Dedifferentiated amniotic fluid mesenchymal stem cell (primary cell): ENCODE data around the gene SPAAR.
"Not testable (repeated sequence)": the region's sequence is repeated elsewhere in the genome, so short reads cannot be mapped to it uniquely, and the experiment has no call there.

Experiments
- DNase-seq: peaks from one replicate; pipeline ENCODE4 v3.0.0-alpha.2; 2016; ENCODE audit errors: extremely low spot score

The SPAAR gene, protein sequence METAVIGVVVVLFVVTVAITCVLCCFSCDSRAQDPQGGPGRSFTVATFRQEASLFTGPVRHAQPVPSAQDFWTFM

DNA sequence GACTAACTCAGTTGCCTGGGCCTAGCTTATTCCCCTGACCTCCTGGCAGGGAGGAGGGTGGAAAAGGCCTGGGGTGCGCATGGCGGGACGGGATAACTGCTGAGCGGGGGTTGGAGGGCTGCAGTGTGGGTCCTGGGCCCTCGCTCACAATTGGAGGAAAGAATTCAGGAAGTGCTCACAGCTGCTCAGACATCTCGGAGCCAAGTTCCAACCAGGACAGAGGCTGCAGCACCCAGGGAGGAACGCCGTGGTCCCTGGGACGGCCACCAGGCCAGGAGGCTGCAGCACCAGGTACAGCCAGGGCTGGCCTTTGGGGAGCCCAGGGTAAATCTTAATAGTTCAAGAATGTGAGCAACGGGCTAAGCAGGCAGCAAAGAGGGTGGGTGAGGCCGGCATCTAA lies at the start of gene SPAAR:
Gene SPAAR, plus strand, starts transcription at position 217 of the 400 bp plus-strand sequence. CDS start 974 bp downstream, outside the sequence.
- DNase-seq: no peak

DNA sequence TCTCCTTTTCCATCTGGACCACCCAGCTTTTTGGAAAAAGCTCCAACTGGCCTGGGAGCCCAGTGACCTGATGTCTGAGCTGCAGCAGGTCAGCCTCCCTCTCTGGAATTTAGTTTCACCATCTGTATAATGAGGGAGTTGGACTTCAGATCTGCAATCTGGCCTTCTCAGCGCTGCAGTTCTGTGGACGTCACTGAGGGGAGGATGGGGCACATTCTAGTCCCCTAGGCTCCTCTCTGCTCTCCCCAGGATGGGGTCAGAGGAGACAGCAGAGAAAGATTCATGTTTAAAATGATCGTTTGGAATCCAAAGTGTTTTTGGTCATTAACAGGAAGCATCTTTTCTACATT lies 49.3 kb upstream of the SPAAR start:
- DNase-seq: no peak

DNA sequence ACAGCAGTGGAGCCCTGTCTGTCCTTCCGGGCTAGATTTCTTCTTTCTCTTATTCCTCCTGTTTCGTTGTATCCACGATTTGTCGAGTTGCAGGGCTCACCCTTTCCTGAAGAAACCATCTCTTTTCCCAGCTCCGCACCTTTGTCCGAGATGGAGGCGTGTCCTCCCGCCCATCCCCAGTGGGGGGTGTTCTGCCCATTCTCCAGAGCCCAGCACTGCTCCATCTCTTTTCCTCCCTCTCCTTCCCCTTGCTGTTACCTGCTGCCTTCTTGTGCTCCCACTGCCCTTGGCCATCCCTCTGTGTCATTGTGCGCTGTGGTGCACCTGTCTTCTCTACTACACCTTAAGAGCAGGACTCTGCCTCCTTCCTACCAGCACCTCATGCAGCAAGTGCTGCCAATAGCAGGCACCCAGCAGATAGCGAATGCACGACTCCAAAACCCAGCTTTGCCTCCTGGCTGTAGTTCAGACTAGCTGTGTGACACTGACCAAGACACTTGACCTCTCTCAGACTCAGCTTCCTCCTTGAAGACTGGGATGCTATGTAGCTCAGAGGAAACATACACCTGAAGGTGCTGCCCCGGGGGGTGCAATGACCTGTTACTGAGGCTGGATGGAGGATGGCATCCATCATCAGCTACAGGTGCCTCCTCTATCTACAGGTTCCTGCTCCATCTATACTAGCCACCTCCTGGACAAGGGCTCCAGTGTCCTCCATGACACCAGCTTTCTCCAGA lies 48.0 kb upstream of the SPAAR start:
- DNase-seq: no peak

DNA sequence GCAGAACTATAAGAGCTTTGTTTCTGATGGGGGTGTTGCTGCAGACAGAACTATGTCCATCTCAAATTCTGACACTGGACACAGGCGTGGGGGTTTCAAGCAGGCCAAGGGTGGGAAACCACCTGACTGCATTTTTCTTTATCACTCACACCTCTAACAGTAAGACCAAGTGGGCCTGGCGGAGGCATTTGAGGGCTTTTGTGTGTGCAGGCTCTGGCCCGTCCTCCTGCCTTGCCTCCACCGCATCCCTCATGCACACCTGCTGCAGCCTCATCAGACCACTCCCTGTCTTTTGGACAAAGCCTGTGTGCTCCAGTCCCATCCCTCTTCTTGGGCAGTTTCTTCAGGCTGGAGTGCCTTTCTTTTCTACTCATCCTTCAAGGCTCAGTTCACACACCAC lies 47.0 kb upstream of the SPAAR start:
- no peak for DNase-seq

DNA sequence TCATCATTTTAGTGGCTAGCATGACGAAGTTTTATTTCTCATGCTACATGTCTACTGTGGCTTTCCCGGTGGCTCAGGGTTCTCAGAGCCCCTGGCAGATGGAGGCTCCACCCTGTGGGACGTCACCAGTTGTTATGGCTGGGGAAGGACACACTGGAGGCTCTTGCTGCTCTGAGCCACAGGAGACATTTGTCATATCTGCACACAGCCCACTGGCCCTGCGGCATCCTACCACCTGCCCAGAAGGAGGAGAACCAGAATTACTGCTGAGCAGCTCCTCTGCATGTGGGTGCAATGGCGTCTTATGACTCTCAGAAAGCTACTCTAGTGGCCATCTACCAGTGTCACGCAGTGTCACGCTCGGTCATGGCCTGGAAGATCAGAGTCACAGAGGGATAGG lies 45.7 kb upstream of the SPAAR start:
- DNase-seq: no peak

DNA sequence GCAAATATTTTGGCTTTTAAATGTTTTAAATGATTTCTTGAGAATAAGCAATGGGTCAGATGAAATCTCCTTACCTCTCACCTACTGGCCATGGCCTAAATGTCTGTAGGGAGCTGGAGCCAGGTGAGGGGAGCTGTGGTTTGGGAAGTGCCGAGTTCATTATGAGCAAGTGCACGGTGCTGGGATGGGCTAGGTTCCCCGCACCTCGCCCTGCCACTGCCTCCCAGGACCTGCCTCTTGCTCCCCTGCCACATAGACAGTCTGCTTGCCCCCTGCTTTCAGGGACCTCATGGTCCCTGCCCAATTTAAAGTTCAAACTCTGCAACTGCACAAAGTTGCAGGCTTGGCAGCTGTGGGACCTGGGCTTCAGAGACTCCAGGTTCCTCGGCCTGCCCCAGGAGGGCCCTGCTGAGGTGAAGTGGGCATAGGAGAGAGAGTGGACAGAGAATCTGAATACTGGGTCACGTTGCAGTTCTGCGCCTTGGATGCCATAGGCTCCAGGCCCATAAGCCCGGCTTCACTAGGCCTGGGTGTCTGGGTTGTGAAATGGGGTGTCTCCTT lies 44.5 kb upstream of the SPAAR start:
- no peak for DNase-seq

DNA sequence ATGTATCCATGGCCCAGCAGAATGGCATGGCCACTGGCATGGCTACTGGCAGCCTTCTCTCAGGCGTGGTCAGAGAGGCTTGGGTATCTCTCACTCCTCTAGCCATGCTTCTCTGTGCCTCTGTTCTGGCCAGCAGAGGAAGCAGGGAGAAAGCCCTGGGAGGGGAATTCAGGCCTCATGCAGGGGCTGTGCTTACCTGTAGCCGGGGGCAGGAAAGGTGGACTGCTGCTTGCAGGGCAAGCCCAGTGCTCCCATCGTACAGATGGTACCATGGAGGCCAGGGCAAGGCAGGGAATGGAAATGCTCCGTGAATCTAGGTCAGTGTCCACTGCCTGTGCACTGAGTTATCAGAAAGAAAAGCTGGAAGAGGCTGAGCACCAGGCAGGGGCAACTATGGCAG lies 41.8 kb upstream of the SPAAR start:
- DNase-seq: no peak

DNA sequence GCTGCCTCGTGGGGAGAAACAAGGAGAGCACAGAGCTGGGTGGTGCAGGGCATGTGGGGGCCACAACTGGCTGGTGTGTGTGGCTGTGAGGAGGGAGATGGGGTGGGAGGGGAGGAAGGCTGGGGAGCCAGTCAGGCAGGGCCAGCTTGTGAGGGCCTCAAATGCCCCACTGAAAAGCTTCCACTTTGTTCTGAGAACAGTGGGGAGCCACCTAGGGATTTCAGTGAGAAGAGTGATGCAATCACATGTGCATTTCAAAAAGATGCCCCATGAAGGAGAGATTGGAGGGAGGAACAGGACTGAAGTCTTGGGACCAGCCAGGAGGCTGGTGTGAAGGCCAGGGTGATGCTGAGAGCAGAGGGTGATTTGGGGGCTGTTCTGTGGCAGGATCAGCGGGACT lies 40.4 kb upstream of the SPAAR start:
- DNase-seq: no peak

DNA sequence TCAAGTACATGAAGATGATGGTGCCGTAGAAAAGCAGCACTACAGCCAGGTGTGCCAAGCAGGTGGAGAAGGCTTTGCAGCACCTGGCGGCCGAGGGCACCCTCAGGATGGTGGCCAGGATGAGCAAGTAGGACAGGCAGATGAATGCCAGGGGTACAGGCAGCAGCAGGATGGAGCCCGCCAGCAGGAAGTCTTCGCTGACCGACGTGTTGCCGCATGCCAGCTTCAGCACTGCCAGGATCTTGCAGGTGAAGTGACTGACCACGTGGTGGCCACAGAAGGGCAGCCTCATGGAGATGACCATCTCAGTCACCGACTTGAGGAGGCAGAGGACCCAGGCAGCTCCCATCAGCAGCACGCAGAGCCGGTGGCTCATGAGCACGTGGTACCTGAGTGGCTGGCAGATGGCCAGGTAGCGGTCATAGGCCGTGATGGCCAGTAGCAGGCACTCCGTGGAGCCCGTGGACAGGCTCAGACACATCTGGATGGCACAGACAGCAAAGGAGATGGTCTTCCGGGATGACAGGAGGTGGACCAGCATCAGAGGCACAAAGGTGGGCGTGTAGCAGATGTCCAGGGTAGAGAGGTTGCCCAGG lies 39.6 kb upstream of the SPAAR start:
- DNase-seq: no peak

DNA sequence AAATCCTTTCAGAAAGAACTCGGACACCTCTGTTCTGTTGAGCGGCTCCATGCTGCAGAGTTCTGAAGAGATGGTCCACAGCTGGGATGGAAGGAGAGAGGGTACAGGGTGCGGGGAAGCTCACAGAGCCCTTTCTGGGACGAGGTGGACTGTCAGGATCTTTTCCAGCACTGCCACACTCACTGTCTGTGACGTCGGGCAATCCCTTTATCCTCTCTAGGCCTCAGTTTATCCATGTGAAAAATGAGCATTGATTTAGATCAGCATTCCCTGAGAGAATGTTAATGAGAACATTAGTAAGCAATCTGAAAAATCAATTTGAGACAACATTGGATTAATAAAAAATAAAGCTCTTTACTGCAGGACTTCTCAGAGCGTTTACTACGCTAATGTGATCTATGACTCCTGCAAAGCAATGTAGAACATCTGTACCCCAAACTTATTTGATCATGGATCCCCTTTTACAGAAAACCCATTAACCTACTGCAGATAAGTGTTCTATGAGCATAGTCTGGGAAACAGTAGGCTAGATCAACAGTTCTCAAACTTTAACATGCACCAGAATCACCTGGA lies 38.9 kb upstream of the SPAAR start, which contains the start of gene OR13J1:
Gene OR13J1, minus strand, starts transcription at position 51 of the 573 bp plus-strand sequence. Its CDS starts 0 bp downstream, at position 51.
- no peak for DNase-seq

DNA sequence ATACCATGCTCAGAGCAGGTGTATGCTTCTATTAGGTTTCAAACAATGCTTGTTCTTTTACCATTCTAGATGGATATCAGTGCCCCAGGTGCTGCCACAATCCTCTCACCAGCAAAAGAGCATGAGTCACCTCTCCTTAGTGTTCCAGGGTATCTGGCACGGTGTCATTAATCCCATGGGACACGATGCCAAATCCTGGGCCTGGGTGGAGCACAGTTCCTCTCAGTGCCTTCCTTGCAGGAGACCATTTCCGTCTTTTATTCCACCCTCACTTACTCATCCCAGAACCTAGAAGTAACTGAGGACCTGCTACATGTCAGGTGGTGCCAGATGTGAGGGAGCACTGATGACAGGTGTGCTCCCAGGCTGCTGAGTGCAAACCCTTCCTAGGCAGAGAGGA lies 37.7 kb upstream of the SPAAR start:
- no peak for DNase-seq

DNA sequence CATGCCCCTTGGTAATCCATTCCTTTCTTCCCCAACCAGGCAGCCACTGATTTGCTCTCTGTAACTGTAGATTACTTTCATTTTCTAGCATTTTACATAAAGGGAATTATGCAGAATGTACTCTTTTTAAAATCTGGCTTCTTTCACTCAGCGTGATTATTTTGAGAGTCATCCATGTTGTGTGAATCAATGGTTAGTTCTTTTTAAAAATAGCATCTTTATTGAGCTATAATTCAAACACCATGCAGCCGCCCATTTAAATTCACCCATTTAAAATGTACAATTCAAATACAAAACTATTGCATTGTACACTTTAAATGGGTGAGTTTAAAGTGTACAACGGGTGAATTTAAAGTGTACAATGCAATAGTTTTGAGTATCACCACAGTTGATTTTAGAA lies 36.8 kb upstream of the SPAAR start:
- DNase-seq: no peak

DNA sequence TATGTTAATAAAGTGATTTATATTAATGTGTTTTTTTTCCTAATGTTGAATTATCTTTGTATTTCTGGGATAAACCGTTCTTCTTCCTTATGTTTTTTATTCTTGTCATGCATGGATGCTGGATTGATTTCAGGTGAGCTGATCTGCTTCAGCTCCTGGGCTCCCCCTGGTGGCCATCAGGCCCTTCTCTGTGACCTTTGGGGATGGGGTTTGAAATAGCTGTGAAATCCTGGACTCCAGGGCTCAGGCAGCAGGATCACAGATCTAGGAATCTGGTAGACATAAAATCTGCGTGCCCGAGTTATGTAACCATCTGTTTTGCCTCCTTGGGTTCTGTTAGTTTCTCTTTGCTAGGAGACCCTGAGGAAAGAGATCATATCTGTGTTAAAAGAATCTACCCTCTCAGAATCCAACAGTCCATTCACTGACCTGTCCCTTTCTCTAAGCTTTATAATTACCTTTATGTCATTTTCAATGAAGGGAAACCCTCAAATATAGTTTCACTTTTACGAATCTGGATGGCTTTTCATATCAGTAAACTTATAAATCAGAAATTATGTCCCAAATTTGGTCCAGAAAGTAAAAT lies 26.9 kb upstream of the SPAAR start:
- DNase-seq: peak; percentile 73

DNA sequence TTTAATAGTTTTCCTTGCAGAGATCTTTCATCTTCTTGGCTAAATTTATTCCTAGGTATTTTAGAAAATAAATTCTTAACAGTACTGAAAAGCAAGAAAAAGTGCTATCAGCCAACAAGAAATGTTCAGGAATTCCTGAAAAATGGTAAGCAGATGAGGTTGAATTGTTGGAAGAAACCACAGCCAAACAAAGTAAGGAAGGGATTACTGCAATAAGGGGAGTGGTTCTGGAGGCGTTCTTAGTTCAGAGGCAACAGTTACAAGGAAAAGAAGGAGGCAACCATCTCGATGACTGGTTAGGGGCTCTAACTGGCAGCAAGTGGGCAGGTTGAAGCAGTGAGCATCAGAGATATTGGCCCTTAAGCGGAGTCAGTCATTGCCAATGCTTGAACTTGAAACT lies 26.3 kb upstream of the SPAAR start:
- peak; percentile 38 for DNase-seq

DNA sequence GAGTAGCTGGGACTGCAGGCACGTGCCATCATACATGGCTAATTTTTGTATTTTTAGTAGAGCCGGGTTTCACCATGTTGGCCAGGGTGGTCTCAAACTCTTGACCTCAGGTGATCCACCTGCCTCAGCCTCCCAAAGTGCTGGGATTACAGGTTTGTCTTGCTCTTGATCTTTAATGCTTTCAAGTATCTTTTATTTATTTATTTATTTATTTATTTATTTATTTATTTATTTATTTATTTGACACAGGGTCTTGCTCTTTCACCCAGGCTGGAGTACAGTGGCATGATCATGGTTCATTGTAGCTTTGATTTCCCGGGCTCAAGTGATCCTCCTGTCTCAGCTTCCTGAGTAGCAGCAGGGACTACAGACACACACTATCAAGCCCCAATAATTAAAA lies 24.4 kb upstream of the SPAAR start:
- DNase-seq: not testable (repeated sequence)

DNA sequence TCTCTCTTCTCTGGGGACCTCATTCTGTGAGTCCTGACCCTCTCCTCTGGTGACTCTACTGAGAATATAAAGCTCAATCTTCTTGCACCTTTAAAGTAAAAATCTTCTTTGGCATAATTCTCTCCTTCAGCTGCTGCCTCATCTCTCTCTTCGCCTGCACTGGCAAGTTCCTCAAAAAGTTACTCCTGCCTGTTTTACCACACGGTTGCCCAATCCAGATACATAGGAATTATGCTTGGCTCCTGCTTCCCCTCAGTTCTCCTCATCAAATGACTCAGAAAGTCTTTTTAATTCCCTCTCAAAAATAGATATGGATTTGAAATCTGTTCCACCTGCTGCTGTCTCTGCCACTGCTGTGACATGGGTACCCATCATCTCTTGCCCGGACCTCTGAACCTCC lies 17.6 kb upstream of the SPAAR start:
- no peak for DNase-seq

DNA sequence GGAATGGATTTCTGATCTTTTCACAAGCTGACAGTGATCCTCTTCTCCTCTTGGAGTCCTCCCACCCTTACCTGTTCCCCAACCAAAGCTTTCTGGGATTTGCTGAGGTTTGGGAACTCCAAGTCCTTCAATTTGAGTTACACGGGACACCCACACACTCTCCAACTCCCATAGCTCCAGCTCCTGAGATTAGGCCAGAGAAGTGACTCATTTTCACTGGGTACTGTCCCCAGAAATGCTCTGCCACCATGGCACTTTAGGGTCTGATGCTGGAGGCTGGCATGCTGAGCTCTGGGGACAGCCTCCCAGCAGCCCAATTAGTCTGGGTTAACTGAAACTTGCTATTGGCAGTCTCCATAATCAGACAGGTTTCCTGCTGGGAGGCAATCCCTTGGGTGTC lies 17.2 kb upstream of the SPAAR start:
- DNase-seq: no peak

DNA sequence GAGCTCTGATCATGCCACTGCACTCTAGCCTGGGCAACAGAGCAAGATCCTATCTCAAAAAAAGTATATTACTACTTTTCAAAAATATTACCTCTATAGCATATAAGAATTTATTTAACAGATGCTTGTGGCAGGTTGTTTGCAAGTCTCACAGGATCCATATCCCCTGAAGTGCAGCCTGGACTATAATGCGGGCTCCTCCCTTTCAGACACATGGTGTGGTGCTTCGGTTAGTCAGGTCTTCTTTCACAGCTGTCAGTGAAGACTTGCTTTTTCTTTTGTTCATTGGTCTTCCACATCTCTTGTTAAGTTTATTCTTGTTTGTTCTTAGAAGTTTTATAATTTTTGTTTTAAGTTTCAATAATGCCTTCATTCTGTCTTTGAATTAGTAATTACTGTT lies 12.7 kb upstream of the SPAAR start:
- DNase-seq: no peak

DNA sequence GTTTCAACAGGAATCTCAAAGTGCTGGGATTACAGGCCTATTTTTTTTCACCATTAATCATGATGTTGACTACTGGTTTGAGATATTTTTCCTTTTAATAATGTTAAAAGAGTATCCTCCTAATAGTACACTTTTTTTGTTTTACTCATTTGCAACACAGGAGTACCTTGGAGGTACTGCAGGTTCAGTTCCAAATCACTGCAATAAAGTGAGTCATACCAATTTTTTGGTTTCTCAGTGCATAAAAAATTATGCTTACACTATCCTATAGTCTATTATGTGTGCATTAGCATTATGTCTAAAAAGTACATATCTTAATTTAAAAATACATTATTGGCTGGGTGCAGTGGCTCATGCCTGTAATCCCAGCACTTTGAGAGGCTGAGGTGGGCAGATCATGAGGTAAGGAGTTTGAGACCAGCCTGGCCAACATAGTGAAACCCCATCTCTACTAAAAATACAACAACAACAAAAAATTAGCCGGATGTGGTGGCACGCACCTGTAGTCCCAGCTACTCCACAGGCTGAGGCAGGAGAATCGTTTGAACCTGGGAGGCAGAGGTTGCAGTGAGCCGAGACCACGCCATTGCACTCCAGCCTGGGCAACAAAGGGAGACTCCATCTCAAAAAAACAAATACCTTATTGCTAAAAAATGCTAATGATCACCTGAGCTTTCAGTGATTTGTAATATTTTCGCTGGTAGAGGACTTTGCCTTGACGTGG lies 11.8 kb upstream of the SPAAR start:
- not testable (repeated sequence) for DNase-seq

DNA sequence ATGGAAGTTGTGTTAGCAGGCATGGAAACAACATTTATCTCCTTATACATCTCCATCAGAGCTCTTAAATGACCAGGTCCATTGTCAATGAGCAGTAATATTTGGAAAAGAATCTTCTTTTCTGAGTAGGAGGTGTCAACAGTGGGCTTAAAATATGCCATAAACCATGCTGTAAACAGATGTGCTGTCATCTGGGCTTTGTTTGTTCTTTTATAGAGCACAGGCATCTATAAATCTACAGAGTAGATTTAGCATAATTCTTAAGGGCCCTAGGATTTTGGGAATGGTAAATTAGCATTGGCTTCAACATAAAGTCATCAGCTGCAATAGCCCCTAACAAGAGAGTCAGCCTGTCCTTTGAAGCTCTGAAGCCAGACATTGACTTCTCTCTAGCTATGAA lies 11.0 kb upstream of the SPAAR start:
- DNase-seq: no peak

DNA sequence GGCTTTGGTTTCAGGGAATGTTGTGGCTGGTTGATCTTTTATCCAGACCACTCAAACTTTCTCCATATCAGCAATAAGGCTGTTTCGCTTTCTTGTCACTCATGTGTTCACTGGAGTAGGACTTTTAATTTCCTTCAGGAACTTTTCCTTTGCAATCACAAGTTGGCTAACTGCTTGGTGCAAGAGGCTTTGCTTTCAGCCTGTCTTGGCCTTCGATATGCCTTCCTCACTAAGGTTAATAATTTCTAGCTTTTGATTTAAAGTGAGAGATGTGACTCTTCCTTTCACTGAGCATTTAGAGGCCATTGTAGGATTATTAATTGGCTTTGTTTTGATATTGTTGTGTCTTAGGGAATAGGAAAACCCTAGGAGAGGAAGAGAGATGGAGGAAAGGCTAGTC lies 10.3 kb upstream of the SPAAR start:
- DNase-seq: no peak

DNA sequence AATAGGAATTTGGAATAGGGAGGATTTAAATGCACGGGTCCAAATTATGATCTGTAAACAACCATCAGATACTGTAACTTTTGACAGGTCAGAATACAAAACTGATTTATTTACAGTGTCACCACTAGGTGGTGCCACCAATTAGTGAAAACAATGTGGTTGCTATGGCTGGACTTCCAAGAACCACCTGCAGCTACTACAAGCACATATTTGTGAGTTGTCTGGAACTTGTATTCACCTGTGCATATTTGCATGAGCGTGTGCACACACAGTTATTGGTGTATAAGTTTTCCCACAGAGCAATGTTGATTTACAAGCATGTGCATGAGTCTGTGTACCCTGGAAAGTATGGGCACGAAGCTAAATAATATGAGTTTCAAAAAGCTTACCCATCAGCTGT lies 6.2 kb upstream of the SPAAR start:
- DNase-seq: no peak
